NCI-H226 (cell line): ENCODE data around the gene DTNB.
"Not testable (repeated sequence)": the region's sequence is repeated elsewhere in the genome, so short reads cannot be mapped to it uniquely, and the experiment has no call there.

Experiments used
- DNase-seq: peaks from one replicate; pipeline ENCODE4 v3.0.0-alpha.2; 2015

DTNB gene

GRCh38 chr2:25537526-25537925 is 135.9 kb downstream of the DTNB start:
- no peak for DNase-seq

DNA sequence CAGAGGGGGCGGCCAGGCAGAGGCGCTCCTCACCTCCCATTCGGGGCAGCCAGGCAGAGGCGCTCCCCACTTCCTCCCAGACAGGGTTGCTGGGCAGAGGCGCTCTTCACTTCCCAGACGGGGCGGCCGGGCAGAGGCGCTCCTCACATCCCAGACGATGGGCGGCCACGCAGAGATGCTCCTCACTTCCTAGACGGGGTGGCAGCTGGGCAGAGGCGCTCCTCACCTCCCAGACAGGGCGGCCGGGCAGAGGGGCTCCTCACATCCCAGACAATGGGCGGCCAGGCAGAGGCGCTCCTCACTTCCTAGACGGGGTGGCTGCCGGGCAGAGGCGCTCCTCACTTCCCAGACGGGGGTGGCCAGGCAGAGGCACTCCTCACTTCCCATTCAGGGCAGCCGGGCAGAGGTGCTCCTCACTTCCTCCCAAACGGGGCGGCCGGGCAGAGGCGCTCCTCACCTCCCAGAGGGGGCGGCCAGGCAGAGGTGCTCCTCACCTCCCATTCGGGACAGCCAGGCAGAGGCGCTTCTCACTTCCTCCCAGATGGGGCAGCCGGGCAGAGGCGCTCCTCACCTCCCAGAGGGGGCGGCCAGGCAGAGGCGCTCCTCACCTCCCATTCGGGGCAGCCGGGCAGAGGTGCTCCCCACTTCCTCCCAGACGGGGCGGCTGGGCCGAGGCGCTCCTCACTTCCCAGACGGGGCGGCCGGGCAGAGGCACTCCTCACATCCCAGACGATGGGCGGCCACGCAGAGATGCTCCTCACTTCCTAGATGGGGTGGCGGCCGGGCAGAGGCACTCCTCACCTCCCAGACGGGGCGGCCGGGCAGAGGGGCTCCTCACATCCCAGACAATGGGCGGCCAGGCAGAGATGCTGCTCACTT is 137.7 kb downstream of the DTNB start:
- not testable (repeated sequence) for DNase-seq

DNA sequence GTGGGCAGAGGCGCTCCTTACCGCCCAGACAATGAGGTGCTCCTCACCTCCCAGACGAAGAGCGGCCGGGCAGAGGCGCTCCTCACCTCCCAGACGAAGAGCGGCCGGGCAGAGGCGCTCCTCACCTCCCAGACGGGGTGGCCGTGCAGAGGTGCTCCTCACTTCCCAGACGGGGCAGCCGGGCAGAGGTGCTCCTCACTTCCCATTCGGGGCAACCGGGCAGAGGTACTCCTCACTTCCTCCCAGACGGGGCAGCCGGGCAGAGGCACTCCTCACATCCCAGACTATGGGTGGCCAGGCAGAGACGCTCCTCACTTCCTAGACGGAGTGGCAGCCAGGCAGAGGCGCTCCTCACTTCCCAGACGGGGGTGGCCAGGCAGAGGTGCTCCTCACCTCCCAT is 138.4 kb downstream of the DTNB start:
- DNase-seq = not testable (repeated sequence)

- no peak for DNase-seq
These were observed 138.9 kb downstream of the DTNB start for GRCh38 chr2:25534455-25534854.

GRCh38 chr2:25533771-25534170 is 139.6 kb downstream of the DTNB start:
- DNase-seq = not testable (repeated sequence)

DNA sequence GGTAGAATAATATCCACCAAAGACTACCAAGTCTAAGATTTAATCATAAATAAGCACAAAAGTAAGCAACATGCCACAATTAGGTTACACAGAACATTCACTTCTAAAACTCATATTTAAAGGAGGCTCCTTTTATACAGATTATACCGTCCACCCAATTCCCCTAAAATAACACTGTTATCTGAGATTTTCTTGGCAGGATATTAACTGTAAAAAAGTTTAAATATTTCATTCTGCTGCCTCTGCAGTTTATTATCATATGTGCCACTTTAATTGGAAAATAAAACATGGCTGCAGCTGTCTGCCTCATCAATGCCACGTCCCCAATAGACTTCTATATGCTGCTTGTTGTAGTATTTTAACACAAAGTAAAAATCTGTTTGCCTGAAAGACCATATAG is 140.9 kb downstream of the DTNB start:
- DNase-seq = no peak

DNA sequence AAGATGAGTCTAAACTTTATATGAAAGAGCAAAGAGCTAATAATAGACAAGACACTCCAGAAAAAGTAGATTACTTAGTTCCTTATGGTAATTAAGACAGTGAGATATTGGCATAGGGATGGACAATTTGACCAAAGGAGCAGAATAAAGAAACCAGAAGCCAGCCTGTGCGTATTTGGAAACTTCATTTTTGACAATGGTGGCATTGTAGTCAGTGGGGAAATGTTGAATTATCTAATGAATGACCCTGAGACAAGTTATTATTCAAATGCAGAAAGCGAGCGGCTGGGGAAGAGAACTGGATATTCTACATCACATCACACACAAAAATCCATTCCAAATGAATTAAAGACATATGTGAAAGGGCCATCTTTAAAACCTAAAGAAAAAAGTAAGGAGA is 144.3 kb downstream of the DTNB start:
- no peak for DNase-seq

DNA sequence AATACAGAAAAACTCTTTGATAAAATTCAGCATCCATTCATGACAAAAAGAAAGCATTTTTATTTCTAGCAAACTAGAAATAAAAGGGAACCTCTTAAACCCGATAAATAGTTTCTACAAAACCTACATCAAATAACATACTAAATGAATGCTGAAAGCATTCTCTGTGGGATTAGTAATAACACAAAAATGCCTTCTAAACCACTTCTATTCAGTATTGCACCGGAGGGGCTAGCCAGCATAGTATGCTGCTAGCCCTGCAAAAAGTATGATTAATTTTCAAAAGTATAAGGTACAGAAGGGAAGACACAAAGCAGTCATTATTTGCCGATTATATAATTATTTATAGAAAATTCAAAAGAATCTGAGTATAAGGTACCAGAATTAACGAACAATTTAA is 145.2 kb downstream of the DTNB start:
- DNase-seq = peak; percentile 33

- DNase-seq = no peak
These were observed 148.9 kb downstream of the DTNB start for GRCh38 chr2:25524507-25524906.

- no peak for DNase-seq
These were observed 150.3 kb downstream of the DTNB start for GRCh38 chr2:25523060-25523459.

DNA sequence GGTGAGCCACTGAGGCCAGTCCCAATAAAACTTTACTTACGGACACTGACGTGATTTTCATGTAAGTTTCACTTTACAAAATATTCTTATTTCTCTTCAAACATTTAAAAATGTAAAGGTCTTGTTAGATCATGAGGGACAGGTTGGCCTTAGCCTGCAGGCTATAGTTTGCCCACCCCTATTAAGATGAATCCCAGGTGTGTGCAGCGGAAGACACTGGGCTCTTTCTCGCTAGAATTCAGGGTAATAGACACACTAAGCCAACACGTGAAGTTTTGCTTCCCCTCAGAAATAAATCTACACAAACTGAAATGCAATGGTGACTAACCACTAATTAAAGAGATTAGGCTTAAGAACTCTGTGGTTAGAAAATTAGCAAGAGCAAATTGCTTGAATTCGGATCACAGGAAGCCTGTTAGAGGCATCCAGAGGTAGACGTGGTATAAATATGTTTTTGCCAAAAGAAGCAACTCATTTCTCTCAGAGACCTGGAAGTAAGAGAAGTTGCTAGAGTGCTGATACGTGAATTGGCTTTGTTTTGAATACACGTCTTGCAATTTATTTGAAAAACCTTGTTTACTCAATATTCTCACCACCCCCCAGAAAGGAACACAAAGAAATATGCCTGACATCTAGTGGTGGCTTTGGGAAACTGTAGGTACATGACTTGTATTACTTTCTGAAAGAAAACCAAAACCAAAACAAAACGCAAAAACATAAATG is 151.6 kb downstream of the DTNB start:
- peak; percentile 39 for DNase-seq

GRCh38 chr2:25521126-25521525 is 152.3 kb downstream of the DTNB start:
- DNase-seq = no peak

DNA sequence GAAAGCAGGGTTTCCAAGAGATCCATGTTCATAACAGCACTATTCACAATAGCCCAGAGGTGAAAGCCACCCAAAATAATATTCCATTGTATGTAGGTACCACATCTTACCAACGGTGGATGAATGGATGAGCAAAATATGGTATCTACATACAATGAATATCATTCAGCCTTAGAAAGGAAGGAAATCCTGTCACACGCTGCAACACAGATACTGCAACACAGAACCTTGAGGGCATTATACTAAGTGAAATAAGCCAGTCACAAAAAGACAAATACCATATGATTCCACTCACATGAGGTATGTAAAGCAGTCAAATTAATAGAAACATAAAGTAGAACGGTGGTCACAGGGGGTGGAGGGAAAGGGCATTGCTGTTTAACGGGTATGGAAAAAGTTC is 155.7 kb downstream of the DTNB start:
- no peak for DNase-seq

DNA sequence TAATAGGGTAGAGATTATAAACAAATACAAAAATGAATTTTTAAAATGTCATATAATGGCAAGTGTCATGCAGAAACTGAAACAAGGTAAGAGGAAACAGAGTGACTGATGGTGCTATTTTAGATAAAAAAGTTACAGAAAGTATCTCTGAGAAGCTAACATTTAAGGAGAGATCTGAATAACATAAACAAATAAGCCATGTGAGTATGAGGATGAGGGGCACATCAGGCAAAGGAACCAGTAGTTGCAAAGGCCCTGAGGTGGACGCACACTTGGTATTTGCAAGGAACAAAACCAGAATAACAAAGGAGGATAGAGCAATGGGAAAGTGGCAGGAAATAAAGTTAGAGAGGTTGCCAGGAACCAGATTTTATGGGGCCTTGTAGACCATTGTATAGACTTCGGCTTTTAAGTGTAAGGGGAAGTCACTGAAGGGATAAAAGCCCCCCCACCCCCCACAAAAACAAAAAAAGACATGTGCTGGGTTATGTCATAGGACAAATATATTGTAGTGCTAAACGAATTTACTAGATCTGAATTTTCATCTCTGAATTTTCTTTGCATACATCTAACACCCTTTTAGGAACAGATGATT is 159.2 kb downstream of the DTNB start:
- no peak for DNase-seq

GRCh38 chr2:25512707-25513106 is 160.7 kb downstream of the DTNB start:
- DNase-seq = peak; percentile 63

- DNase-seq = no peak
These were observed 167.2 kb downstream of the DTNB start for GRCh38 chr2:25506226-25506625.

DNA sequence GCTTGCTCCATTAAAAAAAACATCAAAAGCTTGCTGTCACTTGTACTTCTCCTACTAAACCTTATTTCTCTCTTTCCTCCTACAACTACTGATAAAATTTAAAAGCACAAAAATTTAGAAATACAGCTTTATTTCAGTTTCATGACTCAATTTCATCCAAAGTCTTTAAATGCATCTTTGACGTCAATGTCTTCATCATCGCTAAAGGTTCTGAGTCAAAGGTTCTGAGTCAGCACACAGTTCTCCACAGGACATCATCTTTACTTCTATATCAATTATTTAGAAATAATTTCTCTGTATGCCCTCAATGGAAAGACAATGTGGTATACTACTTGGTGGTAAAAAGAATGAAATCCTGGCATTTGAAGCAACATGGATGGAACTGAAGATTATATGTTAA is 167.8 kb downstream of the DTNB start:
- no peak for DNase-seq

GRCh38 chr2:25505182-25505581 is 168.2 kb downstream of the DTNB start:
- no peak for DNase-seq

GRCh38 chr2:25504266-25504665 is 169.1 kb downstream of the DTNB start:
- no peak for DNase-seq

DNA sequence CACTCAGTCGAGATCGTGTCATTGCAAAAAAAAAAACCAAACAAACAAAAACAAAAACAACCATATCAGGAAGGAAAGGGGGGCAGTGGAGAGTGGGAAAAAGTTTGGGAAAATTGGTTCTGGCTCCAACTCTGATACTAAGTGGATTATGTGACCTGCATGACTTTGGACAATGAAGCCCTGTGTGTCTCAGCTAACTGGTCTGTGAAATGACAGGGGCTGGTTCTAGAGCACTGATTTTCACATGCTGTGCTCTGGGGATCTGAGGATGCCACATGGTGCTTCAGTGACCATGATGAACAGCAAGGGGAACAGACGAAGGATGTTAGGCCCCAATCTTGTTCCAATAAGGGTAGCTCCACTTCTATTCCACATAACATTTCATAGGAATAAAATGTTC is 174.2 kb downstream of the DTNB start:
- no peak for DNase-seq

DNA sequence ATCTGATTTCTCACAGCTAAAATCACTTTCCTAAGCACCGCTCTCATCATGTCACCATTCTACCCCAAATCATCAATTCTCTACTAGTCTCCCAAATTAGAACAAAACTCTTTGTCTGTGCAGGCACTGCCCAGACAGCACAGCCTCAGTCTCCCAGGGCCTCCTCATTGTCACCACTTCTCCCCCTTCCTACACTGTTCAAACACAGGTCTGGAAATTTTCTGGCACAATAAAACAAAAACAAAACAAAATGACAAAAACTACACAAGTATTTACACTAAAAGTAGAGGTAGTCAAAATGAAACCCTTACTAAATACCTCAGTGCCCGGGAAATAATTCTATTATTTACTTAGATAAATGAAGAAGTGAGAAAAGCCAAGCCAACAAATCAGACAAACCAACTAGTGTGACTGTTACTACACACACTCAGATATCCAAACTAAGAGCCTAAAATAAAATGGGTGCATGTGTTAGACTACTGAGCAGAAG is 175.4 kb downstream of the DTNB start:
- DNase-seq = no peak

GRCh38 chr2:25497229-25497917 is 176.0 kb downstream of the DTNB start:
- no peak for DNase-seq

GRCh38 chr2:25494616-25495015 is 178.8 kb downstream of the DTNB start:
- DNase-seq = no peak
